HEK293T (cell line): Measurements from ENCODE around the gene ACSF3.
"Not testable (repeated sequence)": the region's sequence is repeated elsewhere in the genome, so short reads cannot be mapped to it uniquely, and the experiment has no call there.

Experiments
- FOXA1 ChIP-seq: fragments of 450-650 bp; IDR thresholded peaks from 2 replicates; pipeline ENCODE4 v1.6.1; 2016; ENCODE audit warnings: mild to moderate bottlenecking
- ZNF384 ChIP-seq: fragments of 450-650 bp; IDR thresholded peaks from 2 replicates; pipeline ENCODE4 v1.6.1; 2016

DNA sequence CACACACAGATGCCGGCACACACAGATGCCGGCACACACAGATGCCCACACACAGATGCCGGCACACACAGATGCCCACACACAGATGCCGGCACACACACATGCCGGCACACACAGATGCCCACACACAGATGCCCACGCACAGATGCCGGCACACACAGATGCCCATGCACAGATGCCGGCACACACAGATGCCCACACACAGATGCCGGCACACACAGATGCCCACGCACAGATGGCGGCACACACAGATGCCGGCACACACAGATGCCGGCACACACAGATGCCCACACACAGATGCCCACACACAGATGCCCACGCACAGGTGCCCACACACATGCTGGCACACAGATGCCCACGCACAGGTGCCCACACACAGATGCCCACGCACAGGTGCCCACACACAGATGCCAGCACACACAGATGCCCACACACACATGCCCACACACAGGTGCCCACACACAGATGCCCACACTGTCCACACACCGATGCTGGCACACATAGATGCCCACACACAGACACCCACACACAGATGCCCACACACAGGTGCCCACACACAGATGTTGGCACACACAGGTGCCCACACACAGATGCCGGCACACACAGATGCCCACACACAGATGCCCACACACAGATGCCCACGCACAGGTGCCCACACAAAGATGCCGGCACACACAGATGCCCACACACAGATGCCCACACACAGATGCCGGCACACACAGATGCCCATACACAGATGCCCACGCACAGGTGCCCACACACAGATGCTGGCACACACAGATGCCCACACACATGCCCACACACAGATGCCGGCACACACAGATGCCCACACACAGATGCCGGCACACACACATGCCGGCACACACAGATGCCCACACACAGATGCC is 95.1 kb downstream of the ACSF3 start:
- TF ChIP-seq ZNF384, FOXA1: not testable (repeated sequence)
